ENCODE measurements around the gene DCLK1.

- TF ChIP-seq CTCF (conservative IDR thresholded peaks at IDR 0.05 in 1 of 2, IDR thresholded peaks at IDR 0.05 in 1 of 2; ENCODE audit: low read depth in 1 of 2, low read length in 2 of 2) (no peak), EZH2 (IDR thresholded peaks at IDR 0.05; ENCODE audit: low read length, missing control alignments) (no peak)
These were observed 306.4 kb downstream of the DCLK1 start for GRCh38 chr13:35824825-35825224.
